Nephron (organoid): Measurements from ENCODE around the gene PIK3R1.
"Not testable (repeated sequence)": the region's sequence is repeated elsewhere in the genome, so short reads cannot be mapped to it uniquely, and the experiment has no call there.

ENCODE experiments used
- H3K27ac Mint-ChIP-seq, 3 experiments: 2 replicates each; pipeline ENCODE4 v1.8.0; 2020; ENCODE audit warnings: mixed read lengths in 3 of 3, mild to moderate bottlenecking in 2 of 3, moderate library complexity in 1 of 3
- H3K27me3 Mint-ChIP-seq: 2 replicates; pipeline ENCODE4 v1.8.0; 2021; ENCODE audit warnings: low read depth, mild to moderate bottlenecking, moderate library complexity, mixed read lengths
- H3K36me3 Mint-ChIP-seq: 2 replicates; pipeline ENCODE4 v1.8.0; 2020; ENCODE audit warnings: low read depth, mixed read lengths
- H3K4me1 Mint-ChIP-seq: 2 replicates; pipeline ENCODE4 v1.8.0; 2020; ENCODE audit warnings: mixed read lengths
- H3K4me3 Mint-ChIP-seq, 3 experiments: 2 replicates each; pipeline ENCODE4 v1.8.0; 2020; ENCODE audit warnings: mild to moderate bottlenecking in 3 of 3, mixed read lengths in 3 of 3, moderate library complexity in 2 of 3
- H3K9me3 Mint-ChIP-seq: 2 replicates; pipeline ENCODE4 v1.8.0; 2020; ENCODE audit warnings: mixed read lengths
- TF ChIP-seq, protein P1 (sequence below), 3 experiments: fragments of 200-600 bp; sonication (generic); IDR thresholded peaks; one replicate each; pipeline ENCODE4 v1.5.0; 2021; ENCODE audit warnings: antibody characterized with exemption in 3 of 3; ENCODE audit not compliant: unreplicated experiment in 3 of 3

Gene PIK3R1

DNA sequence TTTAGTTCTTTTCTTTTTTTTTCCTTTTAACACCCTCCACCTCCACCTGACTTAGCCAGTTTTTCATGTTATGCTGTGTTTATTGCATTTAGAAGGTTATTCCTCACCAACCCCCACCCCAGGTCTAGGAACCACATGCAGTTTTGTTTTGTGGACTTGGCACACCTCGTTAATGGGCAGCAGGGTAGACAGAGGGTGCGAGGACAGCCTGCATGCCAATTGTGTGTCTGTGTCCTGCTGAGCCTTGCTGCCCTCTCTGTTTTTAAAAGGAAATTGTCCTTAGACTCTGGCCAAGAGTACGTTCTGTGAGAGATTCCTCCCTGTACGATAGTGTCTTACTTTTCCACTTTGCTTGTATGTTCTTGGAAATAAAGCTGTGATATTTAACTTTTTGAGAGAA is 13.9 kb downstream of the PIK3R1 start:
- Mint-ChIP-seq H3K9me3 (no peaks in the 10 kb centered on the region), H3K4me1 (peaks cover 64% of the 10 kb centered on the region), H3K36me3 (peaks cover 43% of the 10 kb centered on the region), H3K4me3 (no peak overlapping the region), H3K27me3 (no peaks in the 10 kb centered on the region), H3K27ac (no peak overlapping the region)
- TF ChIP-seq, protein P1, sequence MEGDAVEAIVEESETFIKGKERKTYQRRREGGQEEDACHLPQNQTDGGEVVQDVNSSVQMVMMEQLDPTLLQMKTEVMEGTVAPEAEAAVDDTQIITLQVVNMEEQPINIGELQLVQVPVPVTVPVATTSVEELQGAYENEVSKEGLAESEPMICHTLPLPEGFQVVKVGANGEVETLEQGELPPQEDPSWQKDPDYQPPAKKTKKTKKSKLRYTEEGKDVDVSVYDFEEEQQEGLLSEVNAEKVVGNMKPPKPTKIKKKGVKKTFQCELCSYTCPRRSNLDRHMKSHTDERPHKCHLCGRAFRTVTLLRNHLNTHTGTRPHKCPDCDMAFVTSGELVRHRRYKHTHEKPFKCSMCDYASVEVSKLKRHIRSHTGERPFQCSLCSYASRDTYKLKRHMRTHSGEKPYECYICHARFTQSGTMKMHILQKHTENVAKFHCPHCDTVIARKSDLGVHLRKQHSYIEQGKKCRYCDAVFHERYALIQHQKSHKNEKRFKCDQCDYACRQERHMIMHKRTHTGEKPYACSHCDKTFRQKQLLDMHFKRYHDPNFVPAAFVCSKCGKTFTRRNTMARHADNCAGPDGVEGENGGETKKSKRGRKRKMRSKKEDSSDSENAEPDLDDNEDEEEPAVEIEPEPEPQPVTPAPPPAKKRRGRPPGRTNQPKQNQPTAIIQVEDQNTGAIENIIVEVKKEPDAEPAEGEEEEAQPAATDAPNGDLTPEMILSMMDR (IDR thresholded peaks at IDR 0.05; ENCODE audit: unreplicated experiment in 3 of 3): no peak

DNA sequence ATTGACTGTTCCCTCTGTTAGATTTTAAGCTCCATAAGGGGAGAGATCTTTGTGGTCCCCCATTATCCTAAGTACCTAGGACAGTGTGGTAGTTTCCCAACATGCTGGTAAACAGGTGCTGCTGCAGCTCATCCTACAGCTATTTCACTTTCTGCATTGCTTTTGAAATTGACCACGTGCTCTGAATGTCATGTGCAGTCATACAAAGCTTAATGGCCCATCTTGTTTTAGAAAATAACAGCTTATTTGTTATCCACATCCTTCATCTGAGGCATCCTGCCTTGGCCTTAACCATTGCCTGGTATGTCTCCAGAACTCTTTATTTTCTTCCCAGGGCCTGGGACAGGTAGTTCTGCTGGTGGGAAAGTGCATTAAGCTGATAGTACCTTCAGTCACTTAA is 14.7 kb downstream of the PIK3R1 start:
- Mint-ChIP-seq H3K36me3 (peaks cover 38% of the 10 kb centered on the region), H3K9me3 (no peaks in the 10 kb centered on the region), H3K27ac (peak overlapping the region in 1 of 3 experiments; percentile 1), H3K4me3 (no peak overlapping the region), H3K27me3 (no peaks in the 10 kb centered on the region), H3K4me1 (peaks cover 57% of the 10 kb centered on the region)
- TF ChIP-seq, protein P1 (IDR thresholded peaks at IDR 0.05; ENCODE audit: unreplicated experiment in 3 of 3): no peak

DNA sequence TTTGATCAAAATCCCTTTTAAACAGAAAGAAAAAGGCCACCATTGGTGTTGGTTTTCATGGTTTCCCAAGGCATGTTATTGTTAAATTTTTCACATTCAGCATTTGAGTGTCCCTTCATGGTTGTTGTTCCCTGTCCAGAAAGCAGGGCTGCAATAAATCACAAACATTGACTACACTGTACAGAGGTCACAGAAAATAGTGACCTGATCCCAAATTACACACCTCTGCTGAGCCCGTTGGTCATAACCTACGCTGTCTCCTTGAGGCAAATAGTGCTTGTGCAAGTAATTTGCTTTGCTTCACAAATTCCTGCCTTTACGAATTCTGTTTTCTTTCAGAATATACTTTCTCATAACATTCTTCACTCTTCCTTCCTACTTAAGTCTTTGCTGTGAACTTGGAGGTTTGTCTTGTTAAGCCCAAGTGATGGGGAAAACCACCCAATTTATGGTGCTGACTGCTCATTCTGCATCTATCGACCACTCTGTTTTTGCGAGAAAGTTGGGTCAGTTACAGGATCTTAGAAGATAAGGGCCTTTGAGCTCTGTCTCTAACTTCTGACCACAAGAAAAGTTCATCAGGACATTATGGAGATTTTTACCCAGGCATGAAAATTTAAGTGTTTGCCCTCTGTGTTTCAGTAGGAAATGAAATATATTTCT is 16.0 kb downstream of the PIK3R1 start:
- H3K36me3 Mint-ChIP-seq: peaks cover 29% of the 10 kb centered on the region
- H3K4me3 Mint-ChIP-seq: no peak overlapping the region
- peaks cover 50% of the 10 kb centered on the region for H3K4me1 Mint-ChIP-seq
- H3K27me3 Mint-ChIP-seq: no peaks in the 10 kb centered on the region
- H3K9me3 Mint-ChIP-seq: no peaks in the 10 kb centered on the region
- H3K27ac Mint-ChIP-seq: peak overlapping the region in 1 of 3 experiments; percentile 20
- TF ChIP-seq, protein P1 (IDR thresholded peaks at IDR 0.05; ENCODE audit: unreplicated experiment in 3 of 3): no peak

DNA sequence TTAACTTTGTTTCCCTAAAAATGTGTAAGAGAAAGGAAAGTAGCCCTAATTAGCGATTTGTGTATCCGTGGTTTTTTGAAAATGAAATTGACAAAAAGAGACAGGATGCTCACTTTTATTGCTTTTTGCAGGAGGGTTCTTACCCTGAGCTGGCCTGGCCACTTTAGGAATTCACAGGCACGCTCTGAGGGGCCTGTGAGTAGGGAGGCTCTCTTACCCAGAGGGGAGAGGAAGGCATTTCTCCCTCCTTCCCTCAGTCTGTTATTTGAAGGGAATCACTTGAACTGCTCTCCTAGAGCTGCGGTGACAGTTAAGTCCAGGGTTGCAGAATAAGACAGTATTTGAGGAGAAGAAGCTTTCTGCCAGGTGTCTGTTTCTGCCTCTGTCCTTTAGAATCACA is 16.7 kb downstream of the PIK3R1 start:
- no peaks in the 10 kb centered on the region for H3K9me3 Mint-ChIP-seq
- TF ChIP-seq, protein P1 (IDR thresholded peaks at IDR 0.05; ENCODE audit: unreplicated experiment in 3 of 3): no peak

DNA sequence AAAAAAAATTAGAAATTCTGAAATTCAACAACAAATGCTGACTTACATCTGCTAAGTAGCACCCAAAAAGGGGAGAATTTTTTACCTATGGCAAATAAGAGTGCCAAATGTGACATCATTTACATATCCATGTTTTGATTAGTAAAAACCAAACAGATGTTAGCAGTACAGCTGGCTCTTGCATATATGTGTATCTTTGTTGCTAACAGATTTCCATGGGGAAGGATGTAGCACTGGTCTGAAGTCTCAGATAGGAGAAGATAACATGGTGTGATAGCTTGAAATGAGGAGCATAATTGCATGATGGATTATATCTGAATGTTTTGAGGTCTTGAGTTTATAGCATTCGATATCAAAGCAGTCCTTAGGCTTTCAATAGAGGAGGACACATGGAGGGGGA is 17.5 kb downstream of the PIK3R1 start:
- Mint-ChIP-seq H3K4me3 (no peak overlapping the region), H3K36me3 (peaks cover 13% of the 10 kb centered on the region), H3K9me3 (no peaks in the 10 kb centered on the region), H3K4me1 (peaks cover 58% of the 10 kb centered on the region), H3K27ac (peak overlapping the region in 1 of 3 experiments; percentile 44), H3K27me3 (no peaks in the 10 kb centered on the region)
- TF ChIP-seq, protein P1 (IDR thresholded peaks at IDR 0.05; ENCODE audit: unreplicated experiment in 3 of 3): no peak

More for the DNA sequence above, 16.7 kb downstream of the PIK3R1 start:
- Mint-ChIP-seq H3K4me3 (no peak overlapping the region), H3K27me3 (no peaks in the 10 kb centered on the region), H3K36me3 (peaks cover 21% of the 10 kb centered on the region), H3K27ac (peak overlapping the region in 2 of 3 experiments; percentile 54 to 59), H3K4me1 (peaks cover 57% of the 10 kb centered on the region)

DNA sequence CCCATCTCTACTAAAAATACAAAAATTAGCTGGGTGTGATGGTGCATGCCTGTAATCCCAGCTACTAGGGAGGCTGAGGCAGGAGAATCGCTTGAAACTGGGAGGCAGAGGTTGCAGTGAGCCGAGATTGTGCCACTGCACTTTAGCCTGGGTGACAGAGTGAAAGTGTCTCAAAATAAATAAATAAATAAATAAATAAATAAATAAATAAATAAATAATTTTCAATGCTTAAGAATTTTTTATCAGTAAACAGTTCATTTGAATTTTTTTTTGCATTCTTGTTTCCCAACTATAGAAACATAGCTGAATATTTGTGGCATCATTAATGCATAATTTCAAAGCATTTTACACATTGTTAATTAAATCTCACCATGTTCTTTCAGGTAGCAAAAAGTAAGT is 19.7 kb downstream of the PIK3R1 start:
- H3K4me3 Mint-ChIP-seq, H3K27me3 Mint-ChIP-seq, H3K27ac Mint-ChIP-seq, H3K36me3 Mint-ChIP-seq, H3K9me3 Mint-ChIP-seq: not testable (repeated sequence)
- peaks cover 67% of the 10 kb centered on the region for H3K4me1 Mint-ChIP-seq
